Peyer's patch (tissue), 4 donors: ENCODE data around the gene OR4K17. TPM values are rescaled to one million over a fixed set of nuclear protein-coding genes. Genes with fewer than 3 reads are reported as not detected.
"Not testable (repeated sequence)": the region's sequence is repeated elsewhere in the genome, so short reads cannot be mapped to it uniquely, and the experiment has no call there.

ENCODE experiments used
- DNase-seq, 3 donors: peaks; one replicate each; pipeline ENCODE4 v3.0.0-alpha.2; 2017 to 2019
- H3K27ac ChIP-seq, 4 donors: fragments of 200-600 bp; sonication (generic); one replicate each; pipeline ENCODE4 v1.5.1; 2016 to 2019
- H3K27me3 ChIP-seq, 2 donors: fragments of 200-600 bp; sonication (generic); one replicate each; pipeline ENCODE4 v1.5.1; 2019
- H3K36me3 ChIP-seq, 3 donors: fragments of 200-600 bp; sonication (generic); one replicate each; pipeline ENCODE4 v1.5.1; 2016 to 2019
- H3K4me1 ChIP-seq, 4 donors: fragments of 200-600 bp; sonication (generic); one replicate each; pipeline ENCODE4 v1.5.1; 2016 to 2019
- H3K4me3 ChIP-seq, 4 donors: fragments of 200-600 bp; sonication (generic); 1 replicate in 3 of 4; 2 replicates in 1 of 4; pipeline ENCODE4 v1.5.1; 2016 to 2019; ENCODE audit warnings: mild to moderate bottlenecking in 1 of 4
- H3K9me3 ChIP-seq, 4 donors: fragments of 200-600 bp; sonication (generic); one replicate each; pipeline ENCODE4 v1.5.1; 2016 to 2019; ENCODE audit warnings: mild to moderate bottlenecking in 1 of 4
- CTCF ChIP-seq, 6 experiments: fragments of 450-650 bp in 4 of 6; fragments of 200-600 bp in 2 of 6; sonication (generic) in 1 of 6; IDR thresholded peaks; one replicate each; pipeline ENCODE4 v1.5.1; 2017 to 2019; ENCODE audit warnings: antibody characterized with exemption in 6 of 6, mild to moderate bottlenecking in 3 of 6, moderate library complexity in 1 of 6
- POLR2A ChIP-seq, 2 donors: fragments of 450-650 bp; IDR thresholded peaks; one replicate each; pipeline ENCODE4 v1.5.1; 2017; ENCODE audit warnings: antibody characterized with exemption in 2 of 2, mild to moderate bottlenecking in 2 of 2, moderate library complexity in 2 of 2
- total RNA-seq, 4 donors: library from RNA; depleted of rRNA; stranded (reverse); fragments of >200 nt; gene quantifications; one replicate each; pipeline ENCODE4 v1.1.0, GENCODE V29; 2016

Gene OR4K17
- total RNA-seq, 4 donors from 2014 or later = not detected

GRCh38 chr14:20118795-20119194 is 8.3 kb downstream of the OR4K17 start:
- Histone ChIP-seq H3K4me3 (no peak overlapping the region), H3K9me3 (peaks cover 0 to 3% (median 0%) of the 10 kb centered on the region in 4 donors), H3K27ac (no peak overlapping the region), H3K4me1 (no peaks in the 10 kb centered on the region), H3K27me3 (no peaks in the 10 kb centered on the region), H3K36me3 (no peaks in the 10 kb centered on the region)
- TF ChIP-seq CTCF (IDR thresholded peaks at IDR 0.05) = no peak
- TF ChIP-seq POLR2A (IDR thresholded peaks at IDR 0.05) = no peak
- no peak for DNase-seq

GRCh38 chr14:20138520-20138919 is 28.0 kb downstream of the OR4K17 start, which contains the start of gene OR4N5:
TSS of gene OR4N5 (plus strand) at chr14:20138820. CDS start at chr14:20143736, 4,916 bp downstream.
- DNase-seq = no peak
- no peak within 1 kb of the TSS for H3K4me3 ChIP-seq
- no peak for TF ChIP-seq POLR2A (IDR thresholded peaks at IDR 0.05)
- no peak for TF ChIP-seq CTCF (IDR thresholded peaks at IDR 0.05)
- H3K27me3 ChIP-seq = no peaks in the 10 kb centered on the region
- H3K4me1 ChIP-seq = no peaks in the 10 kb centered on the region
- no peaks in the 10 kb centered on the region for H3K9me3 ChIP-seq
- no peak within 1 kb of the TSS for H3K27ac ChIP-seq
- no peaks in the 10 kb centered on the region for H3K36me3 ChIP-seq

GRCh38 chr14:20143911-20144310 is 33.4 kb downstream of the OR4K17 start:
- no peak overlapping the region for H3K4me3 ChIP-seq
- TF ChIP-seq CTCF (IDR thresholded peaks at IDR 0.05) (no peak), POLR2A (IDR thresholded peaks at IDR 0.05) (no peak)

GRCh38 chr14:20144820-20145219 is 34.3 kb downstream of the OR4K17 start:
- TF ChIP-seq POLR2A (IDR thresholded peaks at IDR 0.05) (no peak), CTCF (IDR thresholded peaks at IDR 0.05) (no peak)
- Histone ChIP-seq H3K4me3 (no peak overlapping the region), H3K9me3 (no peaks in the 10 kb centered on the region), H3K27ac (no peak overlapping the region), H3K4me1 (no peaks in the 10 kb centered on the region), H3K27me3 (no peaks in the 10 kb centered on the region), H3K36me3 (no peaks in the 10 kb centered on the region)
- DNase-seq = no peak

More at GRCh38 chr14:20143911-20144310, 33.4 kb downstream of the OR4K17 start:
- Histone ChIP-seq H3K36me3 (no peaks in the 10 kb centered on the region), H3K27me3 (no peaks in the 10 kb centered on the region), H3K4me1 (no peaks in the 10 kb centered on the region), H3K27ac (no peak overlapping the region), H3K9me3 (no peaks in the 10 kb centered on the region)
- no peak for DNase-seq

GRCh38 chr14:20164462-20164861 is 53.9 kb downstream of the OR4K17 start:
- TF ChIP-seq CTCF (IDR thresholded peaks at IDR 0.05) = no peak
- no peak for TF ChIP-seq POLR2A (IDR thresholded peaks at IDR 0.05)
- no peak for DNase-seq
- H3K27me3 ChIP-seq = no peaks in the 10 kb centered on the region

GRCh38 chr14:20167091-20167490 is 56.6 kb downstream of the OR4K17 start:
- DNase-seq = no peak
- Histone ChIP-seq H3K4me3 (no peak overlapping the region), H3K4me1 (no peaks in the 10 kb centered on the region), H3K9me3 (peaks cover 0 to 6% (median 0%) of the 10 kb centered on the region in 4 donors), H3K27me3 (no peaks in the 10 kb centered on the region), H3K36me3 (no peaks in the 10 kb centered on the region), H3K27ac (no peak overlapping the region)
- TF ChIP-seq POLR2A (IDR thresholded peaks at IDR 0.05) = no peak
- no peak for TF ChIP-seq CTCF (IDR thresholded peaks at IDR 0.05)

More at GRCh38 chr14:20164462-20164861, 53.9 kb downstream of the OR4K17 start:
- no peak overlapping the region for H3K27ac ChIP-seq
- no peaks in the 10 kb centered on the region for H3K4me1 ChIP-seq
- H3K36me3 ChIP-seq = no peaks in the 10 kb centered on the region
- H3K9me3 ChIP-seq = peaks cover 0 to 6% (median 0%) of the 10 kb centered on the region in 4 donors
- H3K4me3 ChIP-seq = no peak overlapping the region

GRCh38 chr14:20169852-20170251 is 59.3 kb downstream of the OR4K17 start:
- not testable (repeated sequence) for H3K4me1 ChIP-seq, H3K4me3 ChIP-seq, H3K27ac ChIP-seq, H3K27me3 ChIP-seq, H3K36me3 ChIP-seq, DNase-seq, H3K9me3 ChIP-seq
